Measurements from ENCODE around the gene SLC16A11.
A peak's percentile ranks its signal among the peaks of the same experiment; 100 is the strongest.

Gene SLC16A11

GRCh38 chr17:7004398-7005253 lies 39.3 kb downstream of the SLC16A11 start:
- Histone ChIP-seq H2BK120ac (ENCODE audit: low read depth, low read length) (no peak overlapping the region), H2BK5ac (ENCODE audit: low read depth, low read length, poor library complexity, severe bottlenecking) (no peak overlapping the region), H3K4ac (ENCODE audit: low read depth in 1 of 2, low read length in 2 of 2) (no peak overlapping the region), H3K79me1 (replicated peaks; ENCODE audit: low read length, poor library complexity, severe bottlenecking) (peaks cover 44% of the 10 kb centered on the region), H2AFZ (ENCODE audit: low read depth, low read length) (no peak overlapping the region), H3K14ac (ENCODE audit: low read length in 2 of 2) (no peak overlapping the region), H3K18ac (ENCODE audit: low read depth in 1 of 2, low read length in 2 of 2) (no peak overlapping the region), H2AK5ac (ENCODE audit: low read length, severe bottlenecking) (no peak overlapping the region), H3K4me2 (ENCODE audit: low read length, poor library complexity, severe bottlenecking) (no peak overlapping the region), H2BK15ac (ENCODE audit: low read depth, poor library complexity, severe bottlenecking) (no peak overlapping the region), H4K8ac (ENCODE audit: low read length) (no peak overlapping the region), H3K9me3 (ENCODE audit: control insufficient read depth, low read length) (no peaks in the 10 kb centered on the region), H3K27me3 (ENCODE audit: control insufficient read depth in 1 of 2, insufficient read depth in 1 of 2, low read length in 2 of 2) (no peaks in the 10 kb centered on the region), H3K23ac (ENCODE audit: low read length in 2 of 2) (no peak overlapping the region), H3K4me1 (ENCODE audit: control insufficient read depth, insufficient read depth, low read depth, low read length) (no peaks in the 10 kb centered on the region), H4K91ac (ENCODE audit: low read length) (no peak overlapping the region), H3K4me3 (ENCODE audit: insufficient read depth in 1 of 2, low read depth in 1 of 2, low read length in 2 of 2) (no peak overlapping the region), H3K9ac (ENCODE audit: low read length) (no peak overlapping the region), H3K36me3 (ENCODE audit: control insufficient read depth in 1 of 2, insufficient read depth in 2 of 2, low read depth in 1 of 2, low read length in 2 of 2) (peaks cover 45 to 55% of the 10 kb centered on the region in 2 experiments), H3K27ac (ENCODE audit: low read length, poor library complexity, severe bottlenecking) (no peak overlapping the region), H2BK12ac (ENCODE audit: low read length in 2 of 2) (no peak overlapping the region)
- peak; percentile 73 for DNase-seq
- WGBS: no CpG with 5 or more reads among the region's 2 CpGs

DNA sequence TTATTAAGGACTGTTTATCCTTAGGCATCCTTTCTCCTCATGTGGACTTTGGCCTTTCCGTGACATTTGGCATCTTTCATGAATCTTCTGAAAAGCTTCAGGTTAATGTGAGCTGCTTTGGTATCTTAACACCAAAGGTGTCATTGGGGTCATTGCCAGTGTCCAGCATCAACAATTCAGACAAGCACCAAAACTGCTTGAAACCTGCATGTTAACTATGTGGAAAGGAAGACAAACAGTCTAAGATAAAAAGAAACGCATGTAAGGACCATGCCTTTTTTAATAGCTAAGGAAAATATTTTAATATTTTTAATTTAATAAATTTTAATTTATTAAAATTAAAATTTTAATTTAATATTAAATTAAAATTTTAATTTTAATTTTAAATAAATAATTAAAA lies 40.1 kb downstream of the SLC16A11 start:
- Histone ChIP-seq H3K18ac (ENCODE audit: low read depth in 1 of 2, low read length in 2 of 2) (no peak overlapping the region), H3K4me2 (ENCODE audit: low read length, poor library complexity, severe bottlenecking) (no peak overlapping the region), H2AFZ (ENCODE audit: low read depth, low read length) (no peak overlapping the region), H3K27me3 (ENCODE audit: control insufficient read depth in 1 of 2, insufficient read depth in 1 of 2, low read length in 2 of 2) (no peaks in the 10 kb centered on the region), H3K27ac (ENCODE audit: low read length, poor library complexity, severe bottlenecking) (no peak overlapping the region), H2BK15ac (ENCODE audit: low read depth, poor library complexity, severe bottlenecking) (no peak overlapping the region), H2BK5ac (ENCODE audit: low read depth, low read length, poor library complexity, severe bottlenecking) (no peak overlapping the region), H3K79me1 (replicated peaks; ENCODE audit: low read length, poor library complexity, severe bottlenecking) (peaks cover 45% of the 10 kb centered on the region), H3K23ac (ENCODE audit: low read length in 2 of 2) (no peak overlapping the region), H3K36me3 (ENCODE audit: control insufficient read depth in 1 of 2, insufficient read depth in 2 of 2, low read depth in 1 of 2, low read length in 2 of 2) (peaks cover 52 to 59% of the 10 kb centered on the region in 2 experiments), H3K9me3 (ENCODE audit: control insufficient read depth, low read length) (no peaks in the 10 kb centered on the region), H3K4ac (ENCODE audit: low read depth in 1 of 2, low read length in 2 of 2) (no peak overlapping the region), H3K14ac (ENCODE audit: low read length in 2 of 2) (no peak overlapping the region), H3K4me3 (ENCODE audit: insufficient read depth in 1 of 2, low read depth in 1 of 2, low read length in 2 of 2) (no peak overlapping the region), H2BK120ac (ENCODE audit: low read depth, low read length) (no peak overlapping the region), H3K9ac (ENCODE audit: low read length) (no peak overlapping the region), H2AK5ac (ENCODE audit: low read length, severe bottlenecking) (no peak overlapping the region), H3K4me1 (ENCODE audit: control insufficient read depth, insufficient read depth, low read depth, low read length) (no peaks in the 10 kb centered on the region), H2BK12ac (ENCODE audit: low read length in 2 of 2) (no peak overlapping the region), H4K91ac (ENCODE audit: low read length) (no peak overlapping the region), H4K8ac (ENCODE audit: low read length) (no peak overlapping the region)
- DNase-seq: no peak
- 95% methylated on average over 1 of the region's 2 CpGs for WGBS

GRCh38 chr17:7002288-7003047 lies 41.4 kb downstream of the SLC16A11 start:
- Histone ChIP-seq H4K91ac (ENCODE audit: low read length) (no peak overlapping the region), H3K4ac (ENCODE audit: low read depth in 1 of 2, low read length in 2 of 2) (no peak overlapping the region), H2BK120ac (ENCODE audit: low read depth, low read length) (no peak overlapping the region)

GRCh38 chr17:7001318-7001961 lies 42.5 kb downstream of the SLC16A11 start:
- H3K27me3 ChIP-seq (ENCODE audit: control insufficient read depth in 1 of 2, insufficient read depth in 1 of 2, low read length in 2 of 2): no peaks in the 10 kb centered on the region

More at GRCh38 chr17:7002288-7003047, 41.4 kb downstream of the SLC16A11 start:
- Histone ChIP-seq H3K27me3 (ENCODE audit: control insufficient read depth in 1 of 2, insufficient read depth in 1 of 2, low read length in 2 of 2) (no peaks in the 10 kb centered on the region), H2BK15ac (ENCODE audit: low read depth, poor library complexity, severe bottlenecking) (no peak overlapping the region), H3K18ac (ENCODE audit: low read depth in 1 of 2, low read length in 2 of 2) (no peak overlapping the region), H2AK5ac (ENCODE audit: low read length, severe bottlenecking) (no peak overlapping the region), H3K9ac (ENCODE audit: low read length) (no peak overlapping the region), H2BK5ac (ENCODE audit: low read depth, low read length, poor library complexity, severe bottlenecking) (no peak overlapping the region), H3K4me2 (ENCODE audit: low read length, poor library complexity, severe bottlenecking) (no peak overlapping the region), H3K9me3 (ENCODE audit: control insufficient read depth, low read length) (no peaks in the 10 kb centered on the region), H4K8ac (ENCODE audit: low read length) (no peak overlapping the region), H3K27ac (ENCODE audit: low read length, poor library complexity, severe bottlenecking) (no peak overlapping the region), H2AFZ (ENCODE audit: low read depth, low read length) (no peak overlapping the region), H3K4me3 (ENCODE audit: insufficient read depth in 1 of 2, low read depth in 1 of 2, low read length in 2 of 2) (no peak overlapping the region), H3K4me1 (ENCODE audit: control insufficient read depth, insufficient read depth, low read depth, low read length) (no peaks in the 10 kb centered on the region), H3K36me3 (ENCODE audit: control insufficient read depth in 1 of 2, insufficient read depth in 2 of 2, low read depth in 1 of 2, low read length in 2 of 2) (peaks cover 58 to 65% of the 10 kb centered on the region in 2 experiments), H3K23ac (ENCODE audit: low read length in 2 of 2) (no peak overlapping the region), H3K79me1 (replicated peaks; ENCODE audit: low read length, poor library complexity, severe bottlenecking) (peaks cover 45% of the 10 kb centered on the region), H2BK12ac (ENCODE audit: low read length in 2 of 2) (no peak overlapping the region), H3K14ac (ENCODE audit: low read length in 2 of 2) (no peak overlapping the region)
- WGBS: 97% methylated on average over 5 of the region's 6 CpGs
- no peak for DNase-seq

More at GRCh38 chr17:7001318-7001961, 42.5 kb downstream of the SLC16A11 start:
- Histone ChIP-seq H3K4me2 (ENCODE audit: low read length, poor library complexity, severe bottlenecking) (no peak overlapping the region), H3K23ac (ENCODE audit: low read length in 2 of 2) (no peak overlapping the region), H2BK120ac (ENCODE audit: low read depth, low read length) (no peak overlapping the region), H2BK5ac (ENCODE audit: low read depth, low read length, poor library complexity, severe bottlenecking) (no peak overlapping the region), H2BK12ac (ENCODE audit: low read length in 2 of 2) (no peak overlapping the region), H3K4ac (ENCODE audit: low read depth in 1 of 2, low read length in 2 of 2) (no peak overlapping the region), H2AK5ac (ENCODE audit: low read length, severe bottlenecking) (no peak overlapping the region), H3K14ac (ENCODE audit: low read length in 2 of 2) (no peak overlapping the region), H3K4me1 (ENCODE audit: control insufficient read depth, insufficient read depth, low read depth, low read length) (no peaks in the 10 kb centered on the region), H4K8ac (ENCODE audit: low read length) (no peak overlapping the region), H3K18ac (ENCODE audit: low read depth in 1 of 2, low read length in 2 of 2) (no peak overlapping the region), H3K79me1 (replicated peaks; ENCODE audit: low read length, poor library complexity, severe bottlenecking) (peaks cover 38% of the 10 kb centered on the region), H3K9ac (ENCODE audit: low read length) (no peak overlapping the region), H3K36me3 (ENCODE audit: control insufficient read depth in 1 of 2, insufficient read depth in 2 of 2, low read depth in 1 of 2, low read length in 2 of 2) (peaks cover 61 to 67% of the 10 kb centered on the region in 2 experiments), H3K27ac (ENCODE audit: low read length, poor library complexity, severe bottlenecking) (no peak overlapping the region), H3K4me3 (ENCODE audit: insufficient read depth in 1 of 2, low read depth in 1 of 2, low read length in 2 of 2) (no peak overlapping the region), H2AFZ (ENCODE audit: low read depth, low read length) (no peak overlapping the region), H3K9me3 (ENCODE audit: control insufficient read depth, low read length) (no peaks in the 10 kb centered on the region), H2BK15ac (ENCODE audit: low read depth, poor library complexity, severe bottlenecking) (no peak overlapping the region), H4K91ac (ENCODE audit: low read length) (no peak overlapping the region)
- no peak for DNase-seq
- WGBS: 74% methylated on average over 10 of the region's 10 CpGs

All from mesenchymal stem cell (in vitro differentiated cells and primary cell).